HepG2 (cell line): ENCODE measurements around the gene STK39. TPM values are rescaled to one million over a fixed set of nuclear protein-coding genes. Genes with fewer than 3 reads are reported as not detected.

Experiments used
- ATAC-seq: fragments of 200-7000 bp; cut with Tn5 transposase; 3 replicates; pipeline ENCODE4 v1.9.1; 2020; ENCODE audit warnings: mild to moderate bottlenecking, moderate library complexity
- BruUV-seq: library from RNA; stranded (reverse); fragments of 400-500 nt; replicated peaks from 2 replicates; lab custom pipeline; 2021; lab: Mats Ljungman, UMichigan
- CTCF ChIA-PET: fragments of 300-600 bp; formaldehyde crosslinking; extraction: SDS; loops from one replicate; lab custom pipeline; 2021; ENCODE audit warnings: low total read pairs, inconsistent platforms, low intra/inter-chr PET ratio; lab: Yijun Ruan, JAX
- POLR2A ChIA-PET: fragments of 350-600 bp; sonication (Branson Sonifier 250); formaldehyde crosslinking; loops from one replicate; lab custom pipeline; 2020; ENCODE audit warnings: antibody characterized with exemption, inconsistent platforms; lab: Yijun Ruan, JAX
- DNase-seq: peaks from one replicate; pipeline ENCODE4 v3.0.0-alpha.2; 2015; ENCODE audit warnings: low spot score
- FAIRE-seq: peaks from 3 replicates; lab custom pipeline; 2011; peaks lifted over from hg19 to GRCh38; lab: Jason Lieb, UNC
- H2AFZ ChIP-seq: one replicate; pipeline ENCODE4 v1.6.1; 2011; ENCODE audit warnings: low read length, inconsistent platforms
- H3K27ac ChIP-seq: fragments of 300-600 bp; 3 replicates; pipeline ENCODE4 v1.8.0; 2011; ENCODE audit warnings: mixed run types, mild to moderate bottlenecking, mixed read lengths, low read length, inconsistent platforms; ENCODE audit not compliant: insufficient read depth; ENCODE audit errors: extremely low read length
- H3K27me3 ChIP-seq, 2 experiments: fragments of 200-600 bp in 1 of 2; 2 replicates in 1 of 2; 3 replicates in 1 of 2; pipeline versions ENCODE4 v1.6.0 to v1.8.0; 2011; ENCODE audit warnings: low read length in 2 of 2, mild to moderate bottlenecking in 2 of 2, moderate library complexity in 2 of 2, inconsistent platforms in 1 of 2; ENCODE audit not compliant: insufficient read depth in 2 of 2, control insufficient read depth in 1 of 2
- H3K36me3 ChIP-seq, 2 experiments: fragments of 200-600 bp in 1 of 2; replicated peaks in 1 of 2; 2 replicates in 1 of 2; 3 replicates in 1 of 2; pipeline versions ENCODE4 v1.5.1 to v1.8.0; 2011; ENCODE audit warnings: low read length in 2 of 2, inconsistent platforms in 1 of 2; ENCODE audit not compliant: insufficient read depth in 2 of 2, control insufficient read depth in 1 of 2
- H3K4me1 ChIP-seq: 2 replicates; pipeline ENCODE4 v1.5.1; 2012; ENCODE audit warnings: low read length, inconsistent platforms; ENCODE audit not compliant: insufficient read depth
- H3K4me2 ChIP-seq: 2 replicates; pipeline ENCODE4 v1.6.0; 2011; ENCODE audit warnings: low read depth, low read length, inconsistent platforms
- H3K4me3 ChIP-seq, 3 experiments: fragments of 200-600 bp in 1 of 3; sonication (generic), shearing (Covaris generic) in 1 of 3; replicated peaks in 1 of 3; 2 replicates each; pipeline ENCODE4 v1.5.1; 2011 to 2016; ENCODE audit warnings: low read length in 3 of 3, inconsistent platforms in 2 of 3, low read depth in 2 of 3, mild to moderate bottlenecking in 2 of 3, control low read depth in 1 of 3, mixed read lengths in 1 of 3; ENCODE audit not compliant: insufficient read depth in 1 of 3
- H3K79me2 ChIP-seq: one replicate; pipeline ENCODE4 v1.6.1; 2011; ENCODE audit warnings: low read length, inconsistent platforms; ENCODE audit not compliant: insufficient read depth
- H3K9ac ChIP-seq: 2 replicates; pipeline ENCODE4 v1.6.0; 2011; ENCODE audit warnings: mild to moderate bottlenecking, low read depth, low read length, inconsistent platforms; ENCODE audit not compliant: insufficient read depth
- H3K9me3 ChIP-seq: 2 replicates; pipeline ENCODE4 v1.5.1; 2012; ENCODE audit warnings: mild to moderate bottlenecking, low read length
- H4K20me1 ChIP-seq: 2 replicates; pipeline ENCODE4 v1.6.0; 2011; ENCODE audit warnings: inconsistent platforms, mild to moderate bottlenecking, low read length, moderate library complexity; ENCODE audit not compliant: insufficient read depth
- ARNT ChIP-seq: fragments of 450-650 bp; IDR thresholded peaks from 2 replicates; pipeline ENCODE4 v1.6.1; 2017
- CCDC6 ChIP-seq: sonication (generic); formaldehyde crosslinking; IDR thresholded peaks from 2 replicates; pipeline ENCODE4 v1.8.1; 2022; ENCODE audit warnings: mild to moderate bottlenecking, missing genetic modification reagents, moderate library complexity
- CEBPG ChIP-seq: IDR thresholded peaks from 2 replicates; pipeline ENCODE4 v1.6.1; 2016
- GATA4 ChIP-seq: sonication (generic); IDR thresholded peaks from 2 replicates; pipeline ENCODE4 v1.6.1; 2016; ENCODE audit warnings: antibody characterized with exemption, low read depth, borderline replicate concordance
- HNRNPLL ChIP-seq: fragments of 200-400 bp; formaldehyde crosslinking; IDR thresholded peaks from 2 replicates; pipeline ENCODE4 v1.6.1; 2017; ENCODE audit warnings: mild to moderate bottlenecking, low read depth, low read length; ENCODE audit not compliant: poor library complexity, severe bottlenecking
- JUN ChIP-seq: sonication (generic); formaldehyde crosslinking; IDR thresholded peaks from 2 replicates; pipeline ENCODE4 v1.4.0; 2020; ENCODE audit warnings: mild to moderate bottlenecking, missing genetic modification reagents
- JUND ChIP-seq: sonication (generic); formaldehyde crosslinking; IDR thresholded peaks from 2 replicates; pipeline ENCODE4 v1.8.0; 2022; ENCODE audit warnings: mild to moderate bottlenecking, missing genetic modification reagents
- KLF9 ChIP-seq: IDR thresholded peaks from 2 replicates; pipeline ENCODE4 v1.6.1; 2016; ENCODE audit warnings: low read depth
- MED8 ChIP-seq: sonication (generic); formaldehyde crosslinking; IDR thresholded peaks from 2 replicates; pipeline ENCODE4 v1.8.1; 2023; ENCODE audit warnings: mild to moderate bottlenecking, missing genetic modification reagents; ENCODE audit not compliant: insufficient replicate concordance
- MLLT10 ChIP-seq: sonication (generic); formaldehyde crosslinking; IDR thresholded peaks from 2 replicates; pipeline ENCODE4 v1.4.0; 2020; ENCODE audit warnings: missing genetic modification reagents
- MLX ChIP-seq: IDR thresholded peaks from 2 replicates; pipeline ENCODE4 v1.6.1; 2016
- MYC ChIP-seq: sonication (generic); formaldehyde crosslinking; IDR thresholded peaks from 2 replicates; pipeline ENCODE4 v1.9.0; 2021; ENCODE audit warnings: missing genetic modification reagents, borderline replicate concordance
- ZC3H4 ChIP-seq: sonication (generic); formaldehyde crosslinking; IDR thresholded peaks from 2 replicates; pipeline ENCODE4 v1.4.0; 2020; ENCODE audit warnings: missing genetic modification reagents, borderline replicate concordance
- ZNF121 ChIP-seq: sonication (generic); formaldehyde crosslinking; IDR thresholded peaks from 2 replicates; pipeline ENCODE4 v1.5.0; 2020; ENCODE audit warnings: mild to moderate bottlenecking, missing genetic modification reagents
- ZNF468 ChIP-seq: sonication (generic); formaldehyde crosslinking; IDR thresholded peaks from 2 replicates; pipeline ENCODE4 v1.8.0; 2022; ENCODE audit warnings: mild to moderate bottlenecking, moderate library complexity, missing genetic modification reagents
- ZNF788 ChIP-seq: sonication (generic); formaldehyde crosslinking; IDR thresholded peaks from 2 replicates; pipeline ENCODE4 v1.5.0; 2020; ENCODE audit warnings: mild to moderate bottlenecking, missing genetic modification reagents, borderline replicate concordance
- WGBS: methylation state at CpG from one replicate; pipeline ENCODE4 v1.1.6; 2017; ENCODE audit warnings: low lambda C conversion rate; 5-methylcytosine and 5-hydroxymethylcytosine counted together
- in situ Hi-C: cut with HindIII; loops from 2 replicates; pipeline ENCODE4 v1.10.0; 2017; ENCODE audit warnings: low pct_unique_long_range_greater_than_20kb; ENCODE audit not compliant: extremely low pct_ligation_motif_present
- intact Hi-C: fragments of 100-400 bp; cut with micrococcal nuclease; formaldehyde crosslinking; loops from one replicate; pipeline ENCODE4 v1.10.0; 2022; ENCODE audit not compliant: unreplicated experiment
- polyA plus RNA-seq, 8 experiments: library from polyadenylated mRNA; depleted of rRNA in 3 of 8; stranded (reverse) in 7 of 8; unstranded in 1 of 8; fragments of >200 nt; fragmentation: Illumina TruSeq in 4 of 8; extraction: Trizol in 4 of 8; gene quantifications; 2 replicates each; pipeline versions ENCODE4 v1.2.1 to v1.2.3, GENCODE V29; 2011 to 2016; ENCODE audit warnings: low read depth in 4 of 8, missing spikeins in 1 of 8, mixed read lengths in 1 of 8; ENCODE audit not compliant: insufficient read depth in 1 of 8
- total RNA-seq, 5 experiments: library from RNA; depleted of rRNA; stranded (reverse); fragments of >200 nt; fragmentation: Illumina TruSeq; extraction: Trizol; gene quantifications; 2 replicates each; pipeline ENCODE4 v1.2.3, GENCODE V29; 2016; ENCODE audit warnings: low read depth in 1 of 5
- TF ChIP-seq, protein P1 (sequence below): sonication (generic); formaldehyde crosslinking; IDR thresholded peaks from 2 replicates; pipeline ENCODE4 v1.8.0; 2022; ENCODE audit warnings: mild to moderate bottlenecking, missing genetic modification reagents, borderline replicate concordance
- TF ChIP-seq, protein P2 (sequence below): sonication (generic); formaldehyde crosslinking; IDR thresholded peaks from 2 replicates; pipeline ENCODE4 v1.9.0; 2022; ENCODE audit warnings: missing genetic modification reagents, mild to moderate bottlenecking, borderline replicate concordance
- TF ChIP-seq, protein P3 (sequence below): sonication (generic); formaldehyde crosslinking; IDR thresholded peaks from 2 replicates; pipeline ENCODE4 v1.5.1; 2020; ENCODE audit warnings: mild to moderate bottlenecking, missing genetic modification reagents, moderate library complexity

STK39 gene
- total and polyA plus RNA-seq, 2 of the 13 experiments (the other 11 are each of a cell fraction or from before 2014, with no cell fraction given), result 27.3 to 38.4 TPM

DNA sequence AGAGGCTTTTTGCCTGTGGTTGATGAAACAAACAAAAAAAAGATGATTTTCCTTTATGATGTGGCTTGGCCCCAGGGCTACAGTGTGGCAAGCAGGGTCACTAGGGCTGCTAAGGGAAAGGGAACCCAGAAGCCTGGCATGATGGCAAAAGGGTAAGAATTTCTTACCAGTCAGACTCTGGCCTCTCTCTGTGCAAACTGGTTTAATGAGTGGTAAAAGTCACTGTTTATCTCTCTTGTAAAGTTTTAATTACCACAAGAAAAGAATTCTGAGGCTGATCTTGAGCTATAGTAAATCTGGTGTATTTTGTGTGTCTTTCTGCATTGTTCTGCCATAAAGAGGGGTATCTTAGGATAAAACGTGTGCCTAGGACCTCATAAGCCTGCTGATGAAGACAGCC lies 275.4 kb downstream of the STK39 start (continued):
- TF ChIP-seq, protein P1, sequence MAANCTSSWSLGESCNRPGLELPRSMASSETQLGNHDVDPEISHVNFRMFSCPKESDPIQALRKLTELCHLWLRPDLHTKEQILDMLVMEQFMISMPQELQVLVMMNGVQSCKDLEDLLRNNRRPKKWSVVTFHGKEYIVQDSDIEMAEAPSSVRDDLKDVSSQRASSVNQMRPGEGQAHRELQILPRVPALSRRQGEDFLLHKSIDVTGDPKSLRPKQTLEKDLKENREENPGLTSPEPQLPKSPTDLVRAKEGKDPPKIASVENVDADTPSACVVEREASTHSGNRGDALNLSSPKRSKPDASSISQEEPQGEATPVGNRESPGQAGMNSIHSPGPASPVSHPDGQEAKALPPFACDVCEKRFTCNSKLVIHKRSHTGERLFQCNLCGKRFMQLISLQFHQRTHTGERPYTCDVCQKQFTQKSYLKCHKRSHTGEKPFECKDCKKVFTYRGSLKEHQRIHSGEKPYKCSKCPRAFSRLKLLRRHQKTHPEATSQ (CRISPR knock-in tag), result no peak
- TF ChIP-seq HNRNPLL (no peak), ARNT (no peak), JUND (no peak), CCDC6 (CRISPR knock-in tag) (no peak), ZNF121 (CRISPR knock-in tag) (no peak)

DNA sequence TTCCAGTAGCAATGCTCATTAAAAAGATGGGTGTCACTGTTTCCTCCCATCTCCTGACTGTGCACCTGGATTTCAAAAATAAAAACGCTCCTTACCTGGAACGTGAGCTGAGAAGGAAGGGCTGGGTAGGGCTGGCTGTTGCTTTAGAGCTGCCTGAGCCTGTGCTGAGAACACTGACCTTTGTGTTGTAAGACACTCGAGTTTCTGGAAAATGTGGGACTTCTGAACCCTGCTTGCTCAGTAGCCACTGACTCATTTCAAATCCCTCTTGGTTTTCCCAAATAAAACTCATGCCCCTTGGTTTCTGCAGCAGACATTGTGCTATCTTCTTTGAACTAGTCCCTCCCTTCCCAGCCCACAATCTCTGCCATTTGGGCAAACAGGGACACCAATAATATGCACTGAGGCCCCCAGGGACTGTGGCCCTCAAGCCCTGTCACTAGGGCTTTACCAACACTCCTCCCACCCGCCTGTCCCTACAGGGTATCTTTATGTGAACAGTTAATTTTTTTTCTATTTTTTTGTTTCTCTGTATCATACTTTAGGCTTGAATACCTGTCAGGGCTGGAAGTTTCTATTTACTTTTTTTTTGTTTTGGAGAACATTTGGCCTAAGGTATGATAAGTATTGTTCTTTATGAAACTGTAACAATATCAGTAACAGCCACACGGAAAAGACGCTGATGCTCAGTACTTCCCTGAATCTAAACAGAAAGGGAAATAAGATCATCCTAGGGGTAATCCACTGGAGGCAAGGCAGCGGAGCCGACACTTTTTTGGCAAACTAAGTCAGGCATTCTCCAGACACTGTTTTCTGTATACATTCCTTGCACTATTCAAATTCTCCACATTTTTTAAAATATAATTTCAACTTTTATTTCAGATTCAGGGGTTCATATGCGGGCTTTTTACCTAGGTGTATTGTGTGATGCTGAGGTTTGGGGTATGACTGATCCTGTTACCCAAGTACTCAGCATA lies 280.2 kb downstream of the STK39 start:
- ChIA-PET CTCF (no interaction called here), POLR2A (no interaction called here)
- H3K9ac ChIP-seq, result no peak overlapping the region
- intact Hi-C loops (no loop called here), in situ Hi-C loops (no loop called here)
- no peaks in the 10 kb centered on the region for H4K20me1 ChIP-seq
- H3K4me3 ChIP-seq, result no peak overlapping the region
- ATAC-seq (no peak; the same call in 2 of the 3 replicates), FAIRE-seq (no peak), DNase-seq (no peak)
- H3K4me1 ChIP-seq, result no peaks in the 10 kb centered on the region
- no peak overlapping the region for H3K27ac ChIP-seq
- H3K4me2 ChIP-seq, result no peak overlapping the region
- peaks cover 20% of the 10 kb centered on the region for H3K9me3 ChIP-seq
- no TSS peak for BruUV-seq
- H3K79me2 ChIP-seq, result no peaks in the 10 kb centered on the region
- peaks cover 2 to 28% of the 10 kb centered on the region in 2 experiments; a peak in 4 of 5 replicates for H3K36me3 ChIP-seq
- no peak overlapping the region for H2AFZ ChIP-seq
- H3K27me3 ChIP-seq, result no peaks in the 10 kb centered on the region
- WGBS, result 89% methylated on average over 9 of the region's 9 CpGs
- TF ChIP-seq ZC3H4 (no peak), ZNF788 (CRISPR knock-in tag) (no peak), MYC (CRISPR knock-in tag) (no peak), ZNF468 (CRISPR knock-in tag) (no peak), GATA4 (no peak), KLF9 (no peak), JUN (no peak), MLX (CRISPR knock-in tag) (no peak), MED8 (CRISPR knock-in tag) (no peak), MLLT10 (CRISPR knock-in tag) (no peak), CEBPG (CRISPR knock-in tag) (no peak)
- TF ChIP-seq, protein P2, sequence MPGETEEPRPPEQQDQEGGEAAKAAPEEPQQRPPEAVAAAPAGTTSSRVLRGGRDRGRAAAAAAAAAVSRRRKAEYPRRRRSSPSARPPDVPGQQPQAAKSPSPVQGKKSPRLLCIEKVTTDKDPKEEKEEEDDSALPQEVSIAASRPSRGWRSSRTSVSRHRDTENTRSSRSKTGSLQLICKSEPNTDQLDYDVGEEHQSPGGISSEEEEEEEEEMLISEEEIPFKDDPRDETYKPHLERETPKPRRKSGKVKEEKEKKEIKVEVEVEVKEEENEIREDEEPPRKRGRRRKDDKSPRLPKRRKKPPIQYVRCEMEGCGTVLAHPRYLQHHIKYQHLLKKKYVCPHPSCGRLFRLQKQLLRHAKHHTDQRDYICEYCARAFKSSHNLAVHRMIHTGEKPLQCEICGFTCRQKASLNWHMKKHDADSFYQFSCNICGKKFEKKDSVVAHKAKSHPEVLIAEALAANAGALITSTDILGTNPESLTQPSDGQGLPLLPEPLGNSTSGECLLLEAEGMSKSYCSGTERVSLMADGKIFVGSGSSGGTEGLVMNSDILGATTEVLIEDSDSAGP (CRISPR knock-in tag), result no peak
- TF ChIP-seq, protein P3, sequence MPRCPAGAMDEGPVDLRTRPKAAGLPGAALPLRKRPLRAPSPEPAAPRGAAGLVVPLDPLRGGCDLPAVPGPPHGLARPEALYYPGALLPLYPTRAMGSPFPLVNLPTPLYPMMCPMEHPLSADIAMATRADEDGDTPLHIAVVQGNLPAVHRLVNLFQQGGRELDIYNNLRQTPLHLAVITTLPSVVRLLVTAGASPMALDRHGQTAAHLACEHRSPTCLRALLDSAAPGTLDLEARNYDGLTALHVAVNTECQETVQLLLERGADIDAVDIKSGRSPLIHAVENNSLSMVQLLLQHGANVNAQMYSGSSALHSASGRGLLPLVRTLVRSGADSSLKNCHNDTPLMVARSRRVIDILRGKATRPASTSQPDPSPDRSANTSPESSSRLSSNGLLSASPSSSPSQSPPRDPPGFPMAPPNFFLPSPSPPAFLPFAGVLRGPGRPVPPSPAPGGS (CRISPR knock-in tag), result no peak
